CD4-positive, alpha-beta T cell treated with Interleukin-4 for 1 hour (primary cell): ENCODE results near the gene NISCH.

Experiments used
- DNase-seq, 2 donors: peaks; one replicate each; pipeline ENCODE4 v3.0.0-alpha.2; 2020 to 2022

The NISCH gene

GRCh38 chr3:52450489-52451236 is 4.7 kb upstream of the NISCH start:
- no peak for DNase-seq

GRCh38 chr3:52451237-52452083 is 3.9 kb upstream of the NISCH start:
- DNase-seq = no peak

- DNase-seq = no peak
Observed at GRCh38 chr3:52452126-52452525, 3.3 kb upstream of the NISCH start.

- DNase-seq = no peak
Observed at GRCh38 chr3:52452570-52453221, 2.7 kb upstream of the NISCH start.

GRCh38 chr3:52453496-52454249 is 1.7 kb upstream of the NISCH start, which contains the start of gene TNNC1:
TSS of gene TNNC1 (minus strand) at chr3:52454041. CDS start at chr3:52454015, 26 bp downstream.
- no peak for DNase-seq

GRCh38 chr3:52454250-52454937 is 1.0 kb upstream of the NISCH start:
- no peak for DNase-seq

GRCh38 chr3:52454938-52455282 is 494 bp upstream of the NISCH start:
- no peak for DNase-seq

- DNase-seq = no peak
Observed at GRCh38 chr3:52456169-52456799, 880 bp downstream of the NISCH start.

GRCh38 chr3:52456800-52457183 is 1.4 kb downstream of the NISCH start:
- no peak for DNase-seq

- DNase-seq = no peak
Observed at GRCh38 chr3:52458031-52458760, 2.8 kb downstream of the NISCH start.

- no peak for DNase-seq
Observed at GRCh38 chr3:52458770-52459545, 3.6 kb downstream of the NISCH start.

- DNase-seq = no peak
Observed at GRCh38 chr3:52461874-52462273, 6.5 kb downstream of the NISCH start.

GRCh38 chr3:52463416-52463815 is 8.0 kb downstream of the NISCH start:
- no peak for DNase-seq

GRCh38 chr3:52468336-52468735 is 12.9 kb downstream of the NISCH start:
- DNase-seq = no peak

- no peak for DNase-seq
Observed at GRCh38 chr3:52469001-52469400, 13.6 kb downstream of the NISCH start.

GRCh38 chr3:52470920-52471319 is 15.5 kb downstream of the NISCH start:
- DNase-seq = no peak

- DNase-seq = peak in 1 of 2 donors; percentile 52
Observed at GRCh38 chr3:52471371-52472238, 16.2 kb downstream of the NISCH start.

- DNase-seq = no peak
Observed at GRCh38 chr3:52472239-52473000, 17.0 kb downstream of the NISCH start.
